BJ (cell line): ENCODE measurements around the gene COL27A1. TPM values are rescaled to one million over a fixed set of nuclear protein-coding genes. Genes with fewer than 3 reads are reported as not detected.

Source experiments
- CTCF ChIA-PET: fragments of 350-600 bp; formaldehyde crosslinking; extraction: SDS; loops from one replicate; lab custom pipeline; 2021; ENCODE audit warnings: antibody characterized with exemption, inconsistent platforms; lab: Yijun Ruan, JAX
- POLR2A ChIA-PET: fragments of 300-600 bp; sonication (Branson Sonifier 250); formaldehyde crosslinking; extraction: SDS; loops from one replicate; lab custom pipeline; 2021; ENCODE audit warnings: antibody characterized with exemption; lab: Charles Lee
- DNase-seq: peaks from one replicate; pipeline ENCODE4 v3.0.0-alpha.2; 2011; ENCODE audit warnings: low read depth
- H3K27me3 ChIP-seq: 2 replicates; pipeline ENCODE4 v1.6.0; 2011; ENCODE audit warnings: low read length; ENCODE audit not compliant: control insufficient read depth, insufficient read depth
- H3K36me3 ChIP-seq: 2 replicates; pipeline ENCODE4 v1.5.1; 2011; ENCODE audit warnings: low read length; ENCODE audit not compliant: control insufficient read depth, insufficient read depth
- H3K4me3 ChIP-seq: 2 replicates; pipeline ENCODE4 v1.5.1; 2011; ENCODE audit warnings: low read depth, mild to moderate bottlenecking, control low read depth, low read length
- CTCF ChIP-seq: IDR thresholded peaks from 2 replicates; pipeline ENCODE4 v1.5.1; 2011; ENCODE audit warnings: low read depth, mild to moderate bottlenecking, control low read depth, inconsistent platforms, low read length, moderate library complexity; ENCODE audit not compliant: insufficient read depth
- polyA plus RNA-seq: library from polyadenylated mRNA; depleted of rRNA; stranded (reverse); fragments of >200 nt; gene quantifications from 2 replicates; pipeline ENCODE4 v1.2.3, GENCODE V29; 2011

COL27A1 gene
- polyA plus RNA-seq, 1 experiment: 16.6 TPM

DNA sequence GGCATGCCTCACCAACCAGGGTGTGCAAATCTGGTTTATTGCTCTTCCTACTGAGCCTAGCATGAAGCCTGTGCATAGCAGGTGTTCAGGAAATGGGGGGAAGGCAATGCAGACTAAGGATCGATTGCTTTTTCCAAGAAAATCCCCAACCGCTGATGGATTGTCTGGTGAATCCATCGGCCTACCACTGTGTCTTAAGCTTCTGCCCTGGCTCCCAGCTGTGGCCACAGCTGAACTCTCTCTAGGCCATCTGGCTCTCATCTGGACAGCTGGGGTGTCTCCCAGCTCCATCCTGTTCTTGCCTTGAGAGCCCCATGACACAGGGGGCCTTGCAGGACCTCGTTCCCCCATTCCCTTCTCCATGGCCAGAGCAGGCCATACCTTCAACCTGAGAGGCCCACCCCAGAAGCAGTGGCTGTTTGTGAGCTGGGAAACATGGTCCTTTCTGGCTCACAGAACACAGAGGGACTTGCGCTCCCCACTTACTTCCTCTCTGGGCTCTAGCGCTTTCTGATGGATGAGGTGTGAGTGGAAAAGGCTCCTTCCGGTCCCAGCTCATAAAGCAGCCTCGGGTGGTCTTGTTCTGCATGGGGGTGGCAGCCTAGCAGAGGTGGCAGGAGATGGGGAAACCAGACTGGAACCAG, 41.8 kb downstream of the COL27A1 start:
- POLR2A ChIA-PET: no interaction called here
- CTCF ChIA-PET: interaction anchor here (1.0 to 1.5 kb wide), 3 partner anchors 15 to 94 kb away, joined by 3 to 4 read pairs (median 4); no protein-coding TSS in a partner anchor
- no peak for TF ChIP-seq CTCF
- DNase-seq: no peak
- peaks cover 15% of the 10 kb centered on the region for H3K36me3 ChIP-seq
- H3K27me3 ChIP-seq: no peaks in the 10 kb centered on the region
- no peak overlapping the region for H3K4me3 ChIP-seq

DNA sequence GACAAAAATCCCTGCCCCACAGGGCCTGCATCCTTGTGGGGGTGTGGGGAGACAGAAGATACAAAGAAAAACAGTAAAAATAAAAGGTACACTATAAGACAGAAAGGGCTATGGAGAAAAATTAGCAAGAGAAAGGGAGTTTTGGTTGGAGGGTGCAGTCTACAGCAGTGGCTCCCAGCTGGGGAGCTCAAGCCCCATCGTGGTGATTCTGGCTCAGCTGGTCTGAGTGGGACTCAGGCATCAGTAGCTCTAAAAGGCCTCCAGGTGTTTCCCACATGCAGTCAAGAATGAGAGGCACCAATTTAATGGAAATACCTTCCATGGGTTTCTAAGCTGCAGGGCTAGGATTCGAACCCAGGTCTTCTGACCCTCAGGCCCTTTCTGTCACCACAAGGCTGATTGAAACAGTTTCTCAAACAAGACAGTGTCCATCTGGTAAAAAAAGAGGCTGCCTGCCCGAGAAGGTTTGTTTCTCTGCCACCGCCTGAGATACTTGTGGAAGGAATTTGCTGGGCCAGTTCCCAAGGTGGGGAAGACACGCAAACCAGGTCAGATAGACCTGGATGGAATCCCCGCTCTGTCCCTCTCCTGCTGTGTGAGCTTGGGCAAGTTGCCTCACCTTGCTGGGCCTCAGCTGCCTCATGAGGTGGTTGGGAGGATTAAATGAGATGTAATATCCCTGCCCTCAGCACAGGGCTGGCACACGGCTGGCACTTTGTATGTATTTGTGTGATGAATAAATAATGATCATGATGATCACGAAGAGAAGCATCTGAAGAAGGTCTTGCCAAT, 43.1 kb downstream of the COL27A1 start:
- ChIA-PET POLR2A (no interaction called here), CTCF (interaction anchor here (1.0 kb wide), 1 partner anchor 17 kb away, joined by 3 read pairs; no protein-coding TSS in a partner anchor)
- no peak for TF ChIP-seq CTCF
- Histone ChIP-seq H3K27me3 (no peaks in the 10 kb centered on the region), H3K4me3 (no peak overlapping the region), H3K36me3 (peaks cover 12% of the 10 kb centered on the region)
- DNase-seq: no peak

GRCh38 chr9:114200721-114201300, 45.5 kb downstream of the COL27A1 start:
- ChIA-PET CTCF (interaction anchor here (1.4 kb wide), 1 partner anchor 93 kb away, joined by 4 read pairs; no protein-coding TSS in a partner anchor), POLR2A (no interaction called here)
- TF ChIP-seq CTCF: no peak

GRCh38 chr9:114202396-114202795, 47.1 kb downstream of the COL27A1 start:
- no peak for DNase-seq
- ChIA-PET CTCF (no interaction called here), POLR2A (no interaction called here)
- Histone ChIP-seq H3K36me3 (peaks cover 8% of the 10 kb centered on the region), H3K27me3 (no peaks in the 10 kb centered on the region), H3K4me3 (no peak overlapping the region)
- TF ChIP-seq CTCF: no peak

More at GRCh38 chr9:114200721-114201300, 45.5 kb downstream of the COL27A1 start:
- DNase-seq: no peak
- H3K36me3 ChIP-seq: peaks cover 9% of the 10 kb centered on the region
- H3K27me3 ChIP-seq: no peaks in the 10 kb centered on the region
- no peak overlapping the region for H3K4me3 ChIP-seq

DNA sequence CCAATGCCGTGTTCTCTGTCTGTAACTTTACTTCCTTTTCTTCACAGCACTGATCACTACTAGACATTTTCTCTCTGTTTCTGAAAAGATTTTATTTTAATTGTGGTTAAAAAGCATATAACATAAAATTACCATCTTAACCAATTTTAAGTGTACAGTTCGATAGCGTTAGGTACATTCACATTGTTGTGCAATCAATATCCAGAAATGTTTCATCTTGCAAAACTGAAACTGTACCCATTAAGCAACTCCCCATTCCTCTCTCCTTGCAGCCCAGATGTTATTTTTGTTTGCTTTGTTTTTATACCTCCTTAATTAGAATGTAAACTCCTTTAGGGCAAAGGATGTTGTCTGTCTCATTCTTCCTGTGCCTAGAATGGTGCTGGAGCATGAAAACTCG, 47.5 kb downstream of the COL27A1 start:
- TF ChIP-seq CTCF: no peak
- ChIA-PET CTCF (interaction anchor here (2.1 kb wide), 1 partner anchor 94 kb away, joined by 7 read pairs; no protein-coding TSS in a partner anchor), POLR2A (no interaction called here)
- peaks cover 8% of the 10 kb centered on the region for H3K36me3 ChIP-seq
- H3K27me3 ChIP-seq: no peaks in the 10 kb centered on the region
- no peak overlapping the region for H3K4me3 ChIP-seq
- no peak for DNase-seq
